Right ventricle myocardium inferior (tissue), 1 donor: ENCODE measurements around the gene CAST. TPM values are rescaled to one million over a fixed set of nuclear protein-coding genes. Genes with fewer than 3 reads are reported as not detected.

ENCODE experiments used
- ATAC-seq: fragments of 200-7000 bp; cut with Tn5 transposase; one replicate; pipeline ENCODE4 v1.9.1; 2020; ENCODE audit warnings: mild to moderate bottlenecking, moderate library complexity
- DNase-seq: peaks from one replicate; pipeline ENCODE4 v3.0.0; 2021; ENCODE audit errors: missing footprints
- intact Hi-C: fragments of 100-400 bp; cut with DNase I; formaldehyde crosslinking; loops from one replicate; pipeline ENCODE4 v1.11.0; 2022
- total RNA-seq: library from RNA; stranded (reverse); fragmentation: NEBNext Ultra II Directional; extraction: Animal tissue kit (Norgen Biotek cat#: 25700); gene quantifications from one replicate; pipeline ENCODE4 v1.2.1, GENCODE V29; 2021
- donor health status: DM: no; HTN: yes; CAD: no; lungs with severe emphysema.

Gene CAST
- total RNA-seq, 1 donor from 2014 or later, result 461 TPM

DNA sequence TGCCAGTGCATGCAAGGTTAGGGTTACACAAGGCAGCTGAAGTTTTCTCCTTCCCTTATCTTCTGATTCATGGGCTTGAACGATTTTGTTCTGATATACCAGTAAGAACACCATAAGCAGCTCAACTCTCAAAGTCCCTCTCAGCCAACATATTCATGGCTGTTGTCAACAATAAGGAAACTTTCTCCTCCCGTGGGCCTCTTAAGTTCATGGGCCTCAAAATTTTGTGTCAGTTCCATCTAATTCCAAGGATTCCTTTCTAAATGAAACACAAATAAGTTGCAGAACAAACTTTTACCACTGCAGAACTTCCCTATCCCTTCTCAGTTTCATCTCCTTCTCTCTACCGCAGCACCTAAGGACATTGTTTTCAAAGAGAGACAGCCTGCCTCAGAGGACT is 23.6 kb upstream of the CAST start:
- no peak for ATAC-seq
- no peak for DNase-seq
- intact Hi-C loops, result no loop called here

DNA sequence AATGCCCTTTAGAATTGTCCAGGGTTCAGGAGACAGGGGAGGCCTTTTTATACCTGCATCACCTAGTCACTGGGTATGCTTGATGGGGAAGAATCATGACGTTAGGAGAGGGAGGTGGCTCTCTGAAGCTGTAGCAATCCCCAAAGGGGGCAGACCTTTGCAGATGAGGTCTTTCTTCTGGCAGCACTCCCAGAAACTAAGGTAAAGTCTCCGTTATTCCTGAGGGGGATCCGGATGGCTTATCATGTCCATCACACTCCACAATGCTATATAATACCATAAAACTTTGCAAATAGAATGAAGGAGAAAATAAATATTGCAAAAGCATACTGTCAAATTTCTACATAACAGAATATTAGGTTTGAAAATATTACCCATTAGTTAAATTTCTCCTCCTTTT is 21.5 kb upstream of the CAST start:
- no peak for ATAC-seq
- no peak for DNase-seq
- intact Hi-C loops, result no loop called here

DNA sequence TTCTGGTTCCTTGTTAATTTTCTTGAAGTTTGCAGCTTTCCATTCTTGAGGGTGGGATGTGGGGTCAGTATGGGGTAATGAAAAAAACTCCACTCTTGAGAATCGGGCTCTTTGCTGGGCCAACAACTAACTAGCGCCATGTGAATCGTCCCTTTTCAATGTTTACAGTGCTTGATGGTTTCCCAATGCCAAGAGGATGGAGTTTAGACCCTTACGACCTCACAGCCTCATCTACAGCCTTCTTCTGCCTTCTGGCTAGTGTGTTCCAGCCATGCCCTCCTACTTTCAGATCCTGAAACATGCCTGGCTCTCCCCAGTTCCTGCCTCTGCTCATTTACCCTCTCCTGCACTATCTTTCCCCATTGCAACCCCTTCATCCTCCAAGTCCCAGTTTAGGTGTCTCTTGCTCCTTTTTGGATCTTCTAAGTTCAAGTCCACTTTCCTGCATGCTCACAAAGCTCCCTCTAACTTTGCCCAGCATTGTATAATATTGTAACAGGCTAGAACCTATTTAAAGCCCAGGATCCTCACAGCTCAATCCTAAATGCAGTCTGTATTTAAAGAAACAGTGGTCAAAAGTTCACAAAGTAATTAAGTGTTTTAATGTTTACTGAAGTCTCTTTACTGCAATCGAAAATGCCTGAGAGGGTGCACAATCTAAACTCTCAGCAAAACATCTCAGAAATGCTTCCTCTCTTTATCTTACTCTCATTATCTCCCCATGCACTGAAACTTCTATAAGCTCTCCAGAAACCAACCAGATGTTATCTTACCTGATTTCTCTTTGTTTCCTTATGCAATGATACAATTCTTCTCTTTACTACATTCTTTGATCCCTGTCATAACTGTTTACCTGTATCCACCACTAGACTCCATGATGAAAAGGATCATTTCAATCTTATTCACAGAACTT is 20.6 kb upstream of the CAST start:
- ATAC-seq (no peak), DNase-seq (no peak)
- intact Hi-C loops, result no loop called here

DNA sequence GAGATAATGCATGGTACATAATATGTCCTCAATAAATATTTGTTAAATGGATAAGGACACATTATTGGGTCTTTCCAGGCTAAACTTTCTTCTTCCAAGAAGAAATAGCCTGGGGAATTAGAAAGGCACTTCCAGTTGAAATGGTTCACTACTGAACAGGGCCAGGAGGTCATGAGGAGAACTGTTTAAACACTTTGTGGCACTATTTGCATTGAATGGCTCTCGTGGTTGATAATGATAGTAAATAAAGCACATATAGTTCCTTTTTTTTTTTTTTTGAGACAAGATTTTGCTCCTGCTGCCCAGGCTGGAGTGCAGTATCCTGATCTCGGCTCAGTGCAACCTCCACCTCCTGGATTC is 19.9 kb upstream of the CAST start:
- ATAC-seq (no peak), DNase-seq (no peak)
- intact Hi-C loops, result no loop called here

DNA sequence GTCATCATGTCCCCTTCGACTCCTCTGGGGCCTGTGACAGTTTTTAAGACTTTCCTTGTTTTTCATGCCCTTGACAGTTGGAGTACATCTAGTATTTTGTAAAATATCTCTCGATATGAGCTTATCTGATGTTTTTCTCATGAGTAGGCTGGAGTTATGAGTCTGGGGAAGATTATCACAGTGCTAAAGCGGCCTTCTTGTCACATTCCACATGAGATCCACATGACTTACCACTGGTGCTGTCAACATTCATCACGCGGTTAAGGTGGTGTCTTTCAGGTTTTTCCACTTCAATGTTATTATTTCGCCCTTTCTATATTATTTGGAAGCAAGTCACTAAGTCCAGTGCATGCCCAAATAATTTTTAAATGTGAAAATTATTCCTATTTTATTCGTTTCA is 17.1 kb upstream of the CAST start:
- intact Hi-C loops, result no loop called here
- ATAC-seq, result no peak
- DNase-seq, result no peak

DNA sequence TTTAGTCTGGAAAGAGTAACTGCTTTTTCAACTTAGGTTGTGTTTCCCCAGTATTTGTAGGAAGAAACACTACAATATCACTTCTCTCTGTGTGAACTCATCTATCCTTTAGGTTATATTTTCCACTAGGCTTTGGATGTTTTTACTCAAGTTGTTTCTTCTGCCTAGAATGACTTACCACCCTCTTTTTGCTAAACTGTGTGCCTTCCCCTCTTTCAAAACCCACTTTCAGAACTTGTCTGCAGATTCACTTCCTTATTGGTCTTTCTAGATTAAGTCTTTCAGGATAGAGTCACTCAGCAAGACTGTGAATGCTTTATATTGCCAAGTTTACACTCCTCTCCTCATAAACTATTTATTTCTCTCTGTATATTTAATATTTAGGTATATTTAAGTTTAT is 14.2 kb upstream of the CAST start:
- ATAC-seq (no peak), DNase-seq (no peak)
- intact Hi-C loops, result no loop called here

DNA sequence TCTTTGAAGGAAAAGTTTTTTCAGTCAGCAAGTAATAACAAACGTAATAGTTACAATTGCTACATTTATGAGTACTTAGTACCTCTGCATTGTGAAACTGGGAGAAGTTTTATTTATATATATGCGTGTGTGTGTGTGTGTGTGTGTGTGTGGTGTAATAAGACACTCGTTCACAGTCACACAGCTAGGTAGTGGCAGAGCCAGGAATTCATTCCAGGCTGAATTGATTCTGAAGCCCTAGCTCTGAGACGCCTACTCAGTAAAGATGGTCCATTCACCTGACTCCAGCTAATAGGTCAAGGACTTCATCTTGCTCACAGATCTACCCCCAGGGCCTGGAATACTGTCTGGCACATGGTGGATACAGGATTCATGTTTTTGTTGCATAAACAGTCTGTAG is 13.6 kb upstream of the CAST start:
- ATAC-seq (no peak), DNase-seq (no peak)
- intact Hi-C loops, result no loop called here

DNA sequence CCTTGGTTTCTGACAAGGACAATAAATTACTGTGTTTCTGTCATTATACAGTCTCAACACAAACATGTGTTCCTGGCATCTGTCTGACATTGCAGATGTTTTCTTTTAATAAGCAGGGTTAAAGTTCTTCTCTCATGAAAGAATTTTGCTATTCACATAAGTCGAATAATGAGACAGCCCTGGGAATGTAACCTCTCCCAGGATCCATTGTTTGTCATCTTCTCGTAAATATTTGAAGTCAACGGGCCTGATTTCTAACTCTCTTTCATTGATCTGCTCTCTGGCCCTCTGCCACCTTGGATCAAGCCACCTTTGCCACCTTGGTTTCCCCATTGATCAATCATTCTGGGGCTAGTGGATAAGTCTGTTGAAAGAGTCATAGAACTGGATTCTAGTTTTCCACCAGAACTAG is 12.9 kb upstream of the CAST start:
- intact Hi-C loops, result no loop called here
- ATAC-seq, result no peak

DNA sequence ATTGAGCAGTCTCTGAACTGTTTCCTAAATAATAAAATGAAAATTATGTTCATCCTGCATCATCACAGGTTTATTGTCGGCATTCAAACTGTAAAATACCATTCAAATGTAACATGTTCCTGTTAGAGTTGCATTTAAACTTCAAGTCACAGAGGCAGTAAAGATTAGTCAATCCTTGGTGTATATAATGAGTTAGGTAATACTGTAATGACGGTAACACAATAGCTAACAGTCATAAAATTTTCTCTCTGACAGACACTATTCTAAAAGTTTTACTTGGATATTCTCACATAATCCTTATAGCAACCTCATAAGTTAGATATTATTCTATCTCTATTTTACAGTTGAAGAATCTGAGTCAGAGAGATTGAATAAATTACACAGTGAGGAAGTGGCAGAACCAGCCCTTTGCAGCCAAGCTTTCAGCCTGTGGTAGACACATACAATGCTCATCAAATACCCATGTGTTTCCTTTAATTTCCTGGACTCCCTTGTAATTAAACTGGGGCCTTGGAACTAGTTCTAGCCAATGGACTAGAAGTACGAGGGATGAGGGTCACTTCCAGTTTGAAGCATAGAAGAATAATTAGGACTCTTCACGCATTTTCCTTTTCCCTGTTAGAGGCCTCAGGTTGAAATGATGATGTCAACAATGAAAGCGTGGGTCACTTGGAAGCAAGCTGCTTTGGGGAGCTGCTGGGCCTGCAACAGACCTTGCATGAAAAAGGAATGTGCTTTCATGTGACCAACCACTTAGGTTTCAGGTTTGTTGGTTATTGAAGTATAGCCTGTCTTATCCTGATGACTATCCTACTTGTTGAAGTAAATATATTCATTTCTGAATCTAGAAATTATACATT is 12.3 kb upstream of the CAST start:
- ATAC-seq (no peak), DNase-seq (no peak)
- intact Hi-C loops, result no loop called here

More for the DNA sequence above, 12.9 kb upstream of the CAST start:
- DNase-seq, result no peak

DNA sequence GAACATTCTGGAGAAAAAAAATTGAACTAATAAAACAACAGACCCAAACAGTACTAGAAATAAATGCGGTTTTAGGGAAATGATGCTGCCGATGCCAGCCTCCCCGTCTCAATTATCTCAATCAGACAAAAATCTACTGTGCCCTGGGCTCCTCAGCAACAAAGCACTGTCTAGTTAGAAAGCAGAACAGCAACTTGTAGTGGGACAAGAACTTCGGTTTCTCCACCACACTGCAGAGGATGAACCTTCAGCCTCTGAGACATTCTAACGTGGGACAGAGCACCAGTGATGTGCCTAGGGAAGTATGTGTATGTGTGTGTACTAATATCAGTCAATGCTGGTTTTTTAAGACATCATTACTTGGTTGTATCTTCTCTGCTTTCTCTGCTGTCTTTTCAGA is 11.1 kb upstream of the CAST start:
- intact Hi-C loops, result no loop called here
- ATAC-seq (no peak), DNase-seq (no peak)

DNA sequence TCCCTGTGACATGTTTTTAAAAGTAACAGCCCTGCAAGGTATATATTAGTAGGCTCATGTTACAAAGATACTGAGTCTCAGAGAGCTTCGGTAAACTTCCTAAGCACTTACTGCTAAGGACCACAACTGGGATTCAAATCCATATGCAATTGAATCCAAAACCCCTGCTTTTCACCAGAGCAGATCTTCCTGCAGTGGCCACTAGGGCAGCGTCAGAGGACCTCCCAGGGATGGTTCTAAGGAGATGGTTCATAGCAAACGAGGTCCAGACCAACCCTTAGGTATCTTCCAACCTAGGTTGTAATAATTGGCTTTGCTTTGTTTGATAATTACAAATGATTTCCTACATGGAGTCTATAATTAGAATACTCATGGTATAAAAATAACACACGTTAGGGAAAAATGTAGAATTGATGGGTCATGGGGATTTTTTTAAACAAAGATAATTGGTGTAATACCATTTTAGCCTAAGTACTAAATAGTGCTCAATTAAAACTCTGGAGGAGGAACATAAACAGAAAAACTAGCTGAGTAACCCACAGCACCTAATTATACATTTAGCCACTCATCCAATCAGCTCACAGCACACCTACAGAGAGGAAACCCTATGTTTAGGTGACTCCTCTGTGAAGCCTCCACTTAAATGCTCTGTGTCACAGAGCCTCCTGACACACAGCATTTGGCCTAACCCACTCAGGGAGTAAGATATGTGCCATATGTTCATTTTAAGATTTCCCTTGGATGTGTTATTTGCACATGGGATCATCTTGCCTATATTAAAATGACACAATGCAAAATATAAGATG is 10.0 kb upstream of the CAST start:
- intact Hi-C loops, result no loop called here
- ATAC-seq (no peak), DNase-seq (no peak)

DNA sequence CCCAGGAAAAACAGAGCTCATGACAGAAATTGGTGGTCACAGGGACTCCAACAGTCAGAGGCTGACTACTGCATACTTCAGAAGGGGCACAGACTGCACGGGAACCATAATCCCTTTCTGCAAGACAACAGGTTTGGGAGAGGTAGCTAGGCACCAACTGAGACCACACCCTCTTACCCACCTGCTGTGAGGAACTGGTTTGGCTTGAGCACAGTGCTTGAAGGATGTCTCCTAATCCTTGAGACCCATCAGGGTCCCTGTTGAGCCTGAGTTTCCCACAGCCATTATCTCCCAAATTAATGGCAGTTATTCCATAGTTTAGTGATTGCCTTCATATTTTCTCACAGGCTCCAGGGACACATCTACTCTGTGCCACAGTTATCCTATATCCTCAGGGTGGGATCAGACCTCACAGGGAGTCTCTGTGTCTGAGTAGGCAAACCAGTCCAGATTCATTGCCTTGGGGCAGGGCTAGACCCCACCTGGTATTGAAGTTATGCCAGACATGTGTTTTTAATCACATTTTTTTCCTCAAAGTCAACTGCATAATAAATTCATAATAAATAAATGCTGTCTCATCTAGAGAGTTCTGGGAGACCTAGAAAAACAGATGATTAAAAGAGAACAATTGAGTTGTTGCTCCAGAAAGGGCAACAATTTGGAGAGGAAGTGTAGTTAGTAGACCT is 9.3 kb upstream of the CAST start:
- intact Hi-C loops, result no loop called here
- ATAC-seq (no peak), DNase-seq (no peak)

DNA sequence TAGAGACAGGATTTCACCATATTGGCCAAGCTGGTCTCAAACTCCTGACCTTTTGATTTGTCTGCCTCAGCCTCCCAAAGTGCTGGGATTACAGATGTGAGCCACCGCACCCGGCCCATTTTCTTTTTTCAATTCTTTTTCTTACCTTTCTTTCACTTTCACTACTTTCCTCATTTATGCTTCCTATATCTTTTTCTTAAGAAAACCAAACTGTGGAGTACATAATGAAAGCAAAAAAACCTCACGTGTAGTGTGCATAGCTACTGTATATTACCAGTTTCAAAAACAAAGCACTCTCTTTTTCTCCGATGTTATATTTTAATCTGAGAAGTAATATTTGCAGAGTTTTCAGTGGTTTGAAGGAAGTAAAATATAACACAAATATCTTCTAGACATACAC is 8.0 kb upstream of the CAST start:
- ATAC-seq (no peak), DNase-seq (no peak)
- intact Hi-C loops, result no loop called here

DNA sequence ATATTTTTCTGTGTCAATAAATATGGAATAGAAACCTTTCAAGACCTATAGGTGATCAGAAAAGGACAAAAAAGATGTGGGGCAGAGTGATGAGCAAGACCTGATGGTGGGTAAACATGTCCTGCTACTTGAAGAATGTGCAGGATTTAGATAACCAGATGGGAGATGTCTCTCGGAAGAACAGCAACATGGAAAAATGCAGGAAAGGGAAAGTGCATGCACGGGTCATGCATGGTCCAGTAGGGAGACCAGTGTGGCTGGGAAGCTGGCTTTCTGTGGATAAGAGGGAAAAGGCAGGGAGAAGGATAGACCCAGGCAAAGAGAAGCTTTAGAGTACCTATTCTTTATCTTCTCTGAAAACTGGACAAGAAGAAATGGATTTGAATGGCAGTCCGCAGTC is 7.1 kb upstream of the CAST start:
- intact Hi-C loops, result no loop called here
- no peak for DNase-seq
- ATAC-seq, result no peak

DNA sequence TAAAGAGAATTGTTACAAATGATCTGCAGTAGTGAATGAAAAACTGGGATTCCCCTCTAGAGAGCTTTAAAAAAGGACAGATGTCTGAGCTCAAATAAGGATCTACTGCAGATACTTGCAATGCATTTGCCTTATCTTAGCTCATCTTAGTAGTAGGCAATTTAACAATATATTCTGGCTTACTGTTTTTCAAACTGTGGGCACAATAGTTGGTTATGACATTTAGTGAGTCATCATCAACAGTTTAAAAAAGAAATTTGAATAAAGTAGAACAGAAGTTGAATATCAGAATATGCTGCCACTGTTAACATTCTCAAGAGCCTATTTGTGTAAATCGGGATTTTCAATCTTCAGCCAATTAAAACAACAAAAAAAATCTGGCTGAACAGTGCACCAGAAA is 6.7 kb upstream of the CAST start:
- no peak for DNase-seq
- ATAC-seq, result no peak
- intact Hi-C loops, result no loop called here

DNA sequence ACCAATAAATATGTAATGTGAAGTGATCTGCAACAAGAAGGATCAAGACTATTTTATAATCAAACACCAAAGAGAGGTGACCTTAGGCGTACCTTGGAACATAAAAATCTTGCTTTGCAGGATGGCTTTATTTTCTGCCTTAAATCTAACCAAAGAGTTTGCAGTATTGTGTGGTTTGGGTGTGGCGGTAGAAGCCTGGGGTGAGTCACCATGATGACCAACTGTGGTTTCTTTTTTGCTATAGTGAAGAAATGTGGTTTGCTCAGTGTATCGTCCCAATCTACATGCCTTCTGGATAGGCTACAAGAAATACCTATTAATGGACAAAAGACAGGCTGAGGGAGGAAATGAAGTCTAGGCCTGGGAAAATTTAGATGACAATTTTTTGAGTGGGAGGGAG is 5.1 kb upstream of the CAST start:
- ATAC-seq (no peak), DNase-seq (no peak)
- intact Hi-C loops, result no loop called here

DNA sequence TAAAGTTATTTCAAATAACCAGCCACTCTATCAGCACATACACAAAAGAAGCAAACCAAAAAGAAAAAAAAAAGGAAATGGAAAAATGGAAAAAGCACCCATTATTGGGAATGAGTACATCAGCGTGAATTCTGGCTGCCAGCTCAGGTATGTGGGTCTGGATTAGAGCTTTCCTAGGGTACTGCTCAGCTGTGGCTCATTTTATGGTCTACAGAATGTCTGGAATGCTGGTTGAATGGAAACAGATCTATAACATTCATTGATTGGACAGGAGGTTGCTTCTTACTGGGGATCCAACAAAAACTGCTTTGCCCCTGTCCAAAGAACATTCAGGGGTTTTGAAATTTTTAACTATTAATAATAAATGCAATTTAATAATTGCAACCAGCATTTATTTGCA is 3.9 kb upstream of the CAST start:
- no peak for ATAC-seq
- intact Hi-C loops, result no loop called here

DNA sequence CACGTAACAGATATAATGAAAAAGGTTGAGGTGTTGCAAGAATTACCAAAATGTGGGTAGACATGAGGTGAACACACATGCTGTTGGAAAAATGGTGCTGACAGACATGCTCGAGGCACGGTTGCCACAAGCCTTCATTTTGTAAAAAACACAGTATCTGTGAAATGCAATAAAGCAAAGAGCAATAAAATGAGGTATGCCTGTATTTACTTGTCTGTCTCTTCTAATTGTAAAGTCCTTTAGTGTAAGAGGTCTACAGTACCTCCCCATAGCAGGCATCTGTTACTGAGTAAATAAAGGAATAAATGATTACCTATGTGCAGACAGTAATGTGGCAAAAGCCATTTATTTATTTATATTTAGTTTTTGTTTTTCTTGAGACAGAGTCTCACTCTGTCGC is 3.0 kb upstream of the CAST start:
- DNase-seq (no peak), ATAC-seq (no peak)
- intact Hi-C loops, result no loop called here

More for the DNA sequence above, 3.9 kb upstream of the CAST start:
- DNase-seq, result no peak
